OCI-LY7 (cell line): ENCODE data around the gene CCDC12. TPM values are rescaled to one million over a fixed set of nuclear protein-coding genes. Genes with fewer than 3 reads are reported as not detected.

Experiments used
- BruUV-seq: library from RNA; stranded (reverse); fragments of 400-500 nt; replicated peaks from 2 replicates; lab custom pipeline; 2021; lab: Mats Ljungman, UMichigan
- CTCF ChIA-PET: fragments of 300-600 bp; sonication (Branson Sonifier 250); formaldehyde crosslinking; loops from one replicate; lab custom pipeline; 2022; ENCODE audit warnings: antibody characterized with exemption; ENCODE audit not compliant: unreplicated experiment; lab: Charles Lee
- POLR2A ChIA-PET: fragments of 300-600 bp; sonication (Branson Sonifier 250); formaldehyde crosslinking; loops from one replicate; lab custom pipeline; 2022; ENCODE audit warnings: antibody characterized with exemption; lab: Charles Lee
- DNase-seq: peaks from one replicate; pipeline ENCODE4 v3.0.0-alpha.2; 2015; ENCODE audit warnings: low spot score
- H2AFZ ChIP-seq: fragments of 200-600 bp; sonication (generic), shearing (Covaris generic); 2 replicates; pipeline ENCODE4 v1.6.1; 2014; ENCODE audit warnings: mild to moderate bottlenecking, antibody characterized with exemption, low read length, moderate library complexity
- H3K27ac ChIP-seq: fragments of 200-600 bp; sonication (generic); 2 replicates; pipeline ENCODE4 v1.5.1; 2014; ENCODE audit warnings: mixed run types, low read depth, mild to moderate bottlenecking, moderate library complexity, low read length, inconsistent platforms; ENCODE audit not compliant: poor library complexity, severe bottlenecking
- H3K36me3 ChIP-seq: fragments of 200-600 bp; sonication (generic); 2 replicates; pipeline ENCODE4 v1.6.1; 2014; ENCODE audit warnings: mild to moderate bottlenecking, antibody characterized with exemption, low read length, moderate library complexity, mixed read lengths; ENCODE audit not compliant: insufficient read depth
- H3K4me1 ChIP-seq: fragments of 200-600 bp; sonication (generic); 2 replicates; pipeline ENCODE4 v1.5.1; 2014; ENCODE audit warnings: mild to moderate bottlenecking, low read length; ENCODE audit not compliant: insufficient read depth, poor library complexity, severe bottlenecking
- H3K4me2 ChIP-seq: fragments of 200-600 bp; sonication (generic); 2 replicates; pipeline ENCODE4 v1.6.1; 2014; ENCODE audit warnings: mild to moderate bottlenecking, low read length
- H3K4me3 ChIP-seq: fragments of 200-600 bp; sonication (generic); 2 replicates; pipeline ENCODE4 v1.5.1; 2014; ENCODE audit warnings: mild to moderate bottlenecking, low read depth, low read length; ENCODE audit not compliant: poor library complexity, severe bottlenecking
- H3K79me2 ChIP-seq: fragments of 200-600 bp; sonication (generic); 2 replicates; pipeline ENCODE4 v1.6.1; 2016; ENCODE audit warnings: low read depth, mild to moderate bottlenecking, low read length, moderate library complexity, mixed read lengths; ENCODE audit not compliant: insufficient read depth
- H3K9me2 ChIP-seq: fragments of 200-600 bp; sonication (generic); 2 replicates; pipeline ENCODE4 v1.6.1; 2016; ENCODE audit warnings: mild to moderate bottlenecking, low read length, mixed read lengths; ENCODE audit not compliant: insufficient read depth
- H3K9me3 ChIP-seq: fragments of 200-600 bp; sonication (generic); 2 replicates; pipeline ENCODE4 v1.6.1; 2014; ENCODE audit warnings: mild to moderate bottlenecking, mixed run types, low read length, mixed read lengths
- H4K20me1 ChIP-seq: fragments of 200-600 bp; sonication (generic); 2 replicates; pipeline ENCODE4 v1.6.1; 2014; ENCODE audit warnings: mild to moderate bottlenecking, antibody characterized with exemption, low read length, moderate library complexity, mixed read lengths; ENCODE audit not compliant: insufficient read depth
- EZH2phosphoT487 ChIP-seq: fragments of 200-600 bp; sonication (generic); IDR thresholded peaks from 2 replicates; pipeline ENCODE4 v1.6.1; 2018; ENCODE audit warnings: low read depth, borderline replicate concordance, mild to moderate bottlenecking, mixed run types, antibody characterized with exemption, low read length, moderate library complexity, mixed read lengths
- intact Hi-C: fragments of 100-400 bp; cut with micrococcal nuclease; formaldehyde crosslinking; loops from one replicate; pipeline ENCODE4 v1.10.0; 2022; ENCODE audit not compliant: unreplicated experiment
- total RNA-seq, 2 experiments: library from RNA; depleted of rRNA in 1 of 2; stranded (reverse); fragments of >200 nt in 1 of 2; shearing (Covaris generic) in 1 of 2; gene quantifications; 2 replicates each; pipeline ENCODE4 v1.2.3, GENCODE V29; 2014 to 2022
- TF ChIP-seq, protein P1 (sequence below): fragments of 200-600 bp; sonication (generic); conservative IDR thresholded peaks from 2 replicates; pipeline ENCODE4 v1.5.1; 2014; ENCODE audit warnings: mild to moderate bottlenecking, antibody characterized with exemption, low read length, moderate library complexity, mixed read lengths

The CCDC12 gene
- total RNA-seq, 2 experiments from 2014 or later: 74.9 to 116 TPM

DNA sequence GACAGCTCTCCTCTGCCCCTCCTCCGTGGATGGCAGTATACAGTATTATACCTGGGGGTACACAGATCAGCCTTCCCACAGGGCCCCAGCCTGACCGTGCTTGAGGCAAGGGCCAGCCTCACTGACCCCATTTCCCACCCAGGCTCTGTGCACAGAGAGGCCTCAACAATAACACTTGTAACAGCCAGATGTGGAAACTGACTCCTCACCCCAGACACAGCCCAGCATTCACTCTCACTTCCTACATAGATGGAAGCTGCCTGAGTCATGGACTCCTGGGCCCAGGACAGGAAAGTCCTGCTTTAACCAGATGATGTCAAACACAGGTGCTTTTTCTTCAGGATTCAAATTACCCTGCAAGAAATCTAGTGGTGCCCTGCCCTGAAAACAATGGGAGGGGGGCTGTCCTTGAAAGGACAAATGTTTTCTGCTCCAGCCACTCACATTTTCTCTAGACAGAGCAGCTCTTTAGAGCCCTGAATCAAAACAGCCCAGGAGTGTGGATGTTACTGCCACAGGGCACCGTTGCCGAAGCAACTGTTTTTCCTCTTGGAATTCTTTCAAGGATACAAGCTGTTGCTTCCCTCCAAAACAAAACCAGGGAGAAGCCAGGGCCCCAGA, 16.4 kb downstream of the CCDC12 start:
- Histone ChIP-seq H3K4me3 (no peak overlapping the region), H3K9me3 (0 out of 2 replicates have a peak, but pooled peaks cover 6% of the 10 kb centered on the region), H3K4me2 (peak overlapping the region; percentile 25; the same call in 1 of the 2 replicates), H3K27ac (peak overlapping the region; percentile 23), H3K79me2 (peaks cover 87% of the 10 kb centered on the region), H2AFZ (no peak overlapping the region), H3K36me3 (peaks cover 71% of the 10 kb centered on the region), H3K4me1 (peaks cover 76% of the 10 kb centered on the region), H3K9me2 (no peaks in the 10 kb centered on the region), H4K20me1 (peaks cover 39% of the 10 kb centered on the region)
- no TSS peak for BruUV-seq
- DNase-seq: no peak
- no peak for TF ChIP-seq EZH2phosphoT487
- TF ChIP-seq, protein P1, sequence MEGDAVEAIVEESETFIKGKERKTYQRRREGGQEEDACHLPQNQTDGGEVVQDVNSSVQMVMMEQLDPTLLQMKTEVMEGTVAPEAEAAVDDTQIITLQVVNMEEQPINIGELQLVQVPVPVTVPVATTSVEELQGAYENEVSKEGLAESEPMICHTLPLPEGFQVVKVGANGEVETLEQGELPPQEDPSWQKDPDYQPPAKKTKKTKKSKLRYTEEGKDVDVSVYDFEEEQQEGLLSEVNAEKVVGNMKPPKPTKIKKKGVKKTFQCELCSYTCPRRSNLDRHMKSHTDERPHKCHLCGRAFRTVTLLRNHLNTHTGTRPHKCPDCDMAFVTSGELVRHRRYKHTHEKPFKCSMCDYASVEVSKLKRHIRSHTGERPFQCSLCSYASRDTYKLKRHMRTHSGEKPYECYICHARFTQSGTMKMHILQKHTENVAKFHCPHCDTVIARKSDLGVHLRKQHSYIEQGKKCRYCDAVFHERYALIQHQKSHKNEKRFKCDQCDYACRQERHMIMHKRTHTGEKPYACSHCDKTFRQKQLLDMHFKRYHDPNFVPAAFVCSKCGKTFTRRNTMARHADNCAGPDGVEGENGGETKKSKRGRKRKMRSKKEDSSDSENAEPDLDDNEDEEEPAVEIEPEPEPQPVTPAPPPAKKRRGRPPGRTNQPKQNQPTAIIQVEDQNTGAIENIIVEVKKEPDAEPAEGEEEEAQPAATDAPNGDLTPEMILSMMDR: no peak
- ChIA-PET POLR2A (interaction anchor here (1.1 to 4.6 kb wide), 4 partner anchors 11 to 414 kb away, joined by 4 to 26 read pairs (median 10); no protein-coding TSS in a partner anchor), CTCF (no interaction called here)
- intact Hi-C loops: no loop called here

DNA sequence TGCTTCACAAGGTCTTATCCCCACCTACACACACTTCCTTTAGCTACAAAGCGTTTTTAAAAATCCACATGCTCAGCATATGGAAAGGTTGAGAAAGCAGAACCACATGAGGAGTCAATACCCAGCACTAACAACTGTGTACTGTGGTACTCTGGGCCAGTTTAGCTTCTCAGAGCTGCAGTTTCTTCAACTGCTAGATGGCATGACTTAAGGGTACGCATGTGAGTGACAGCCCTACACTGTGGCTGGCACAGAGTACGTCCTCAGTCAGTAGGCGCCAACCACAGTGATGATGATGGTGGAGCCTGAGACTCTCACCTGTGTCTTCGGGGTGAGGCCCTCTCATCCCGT, 17.4 kb downstream of the CCDC12 start:
- peaks cover 76% of the 10 kb centered on the region for H3K36me3 ChIP-seq
- no peak overlapping the region for H2AFZ ChIP-seq
- H3K79me2 ChIP-seq: peaks cover 92% of the 10 kb centered on the region
- intact Hi-C loops: no loop called here
- TF ChIP-seq, protein P1: no peak
- TF ChIP-seq EZH2phosphoT487: no peak
- H3K9me3 ChIP-seq: 0 out of 2 replicates have a peak, but pooled peaks cover 6% of the 10 kb centered on the region
- H3K4me2 ChIP-seq: no peak overlapping the region
- peak overlapping the region; percentile 23 for H3K27ac ChIP-seq
- H3K4me1 ChIP-seq: peaks cover 86% of the 10 kb centered on the region
- no peak overlapping the region for H3K4me3 ChIP-seq
- peaks cover 48% of the 10 kb centered on the region for H4K20me1 ChIP-seq
- ChIA-PET CTCF (interaction anchor here (0.8 kb wide), 1 partner anchor 16 kb away, joined by 4 read pairs; no protein-coding TSS in a partner anchor), POLR2A (interaction anchor here (0.7 to 4.6 kb wide), 7 partner anchors 10 to 31 kb away, joined by 3 to 26 read pairs (median 3); partner anchors contain the start of gene NBEAL2)
- H3K9me2 ChIP-seq: no peaks in the 10 kb centered on the region
- no peak for DNase-seq
- BruUV-seq: no TSS peak
